Activated CD4-positive, CD25-positive, alpha-beta regulatory T cell treated with anti-CD3 and anti-CD28 coated beads, Interleukin-2, amount 50 U/mL, for 72 hours (primary cell): ENCODE measurements around the gene SND1.

ENCODE experiments used
- DNase-seq: peaks from one replicate; pipeline ENCODE4 v3.0.0; 2021

SND1 gene

GRCh38 chr7:127770885-127771284, 118.9 kb downstream of the SND1 start:
- no peak for DNase-seq

GRCh38 chr7:127771707-127772106, 119.7 kb downstream of the SND1 start:
- no peak for DNase-seq

GRCh38 chr7:127776776-127777386, 124.9 kb downstream of the SND1 start:
- DNase-seq: no peak

GRCh38 chr7:127780489-127780888, 128.5 kb downstream of the SND1 start:
- no peak for DNase-seq

- no peak for DNase-seq
Measured at GRCh38 chr7:127781081-127781480, 129.1 kb downstream of the SND1 start.

GRCh38 chr7:127782075-127782474, 130.1 kb downstream of the SND1 start:
- no peak for DNase-seq

GRCh38 chr7:127782654-127783559, 130.9 kb downstream of the SND1 start:
- DNase-seq: no peak

GRCh38 chr7:127786184-127786583, 134.2 kb downstream of the SND1 start:
- no peak for DNase-seq

- no peak for DNase-seq
Measured at GRCh38 chr7:127789031-127789430, 137.0 kb downstream of the SND1 start.

- DNase-seq: no peak
Measured at GRCh38 chr7:127791446-127792189, 139.6 kb downstream of the SND1 start.

GRCh38 chr7:127792528-127793342, 140.7 kb downstream of the SND1 start:
- no peak for DNase-seq

GRCh38 chr7:127793582-127793981, 141.6 kb downstream of the SND1 start:
- DNase-seq: no peak

GRCh38 chr7:127794136-127794535, 142.1 kb downstream of the SND1 start:
- DNase-seq: no peak

GRCh38 chr7:127794551-127794950, 142.6 kb downstream of the SND1 start:
- no peak for DNase-seq

- no peak for DNase-seq
Measured at GRCh38 chr7:127798023-127798422, 146.0 kb downstream of the SND1 start.

GRCh38 chr7:127798769-127799372, 146.9 kb downstream of the SND1 start:
- no peak for DNase-seq

GRCh38 chr7:127799535-127800305, 147.7 kb downstream of the SND1 start:
- no peak for DNase-seq

- no peak for DNase-seq
Measured at GRCh38 chr7:127802845-127803244, 150.9 kb downstream of the SND1 start.

GRCh38 chr7:127803626-127804025, 151.6 kb downstream of the SND1 start:
- DNase-seq: no peak

- no peak for DNase-seq
Measured at GRCh38 chr7:127807340-127807739, 155.3 kb downstream of the SND1 start.

- DNase-seq: no peak
Measured at GRCh38 chr7:127807829-127808228, 155.8 kb downstream of the SND1 start.
